ENCODE measurements around the gene DOCK1.

DOCK1 gene

GRCh38 chr10:127148933-127149220 lies 243.6 kb downstream of the DOCK1 start:
- DNase-seq = no peak

GRCh38 chr10:127149501-127150081 lies 244.4 kb downstream of the DOCK1 start:
- DNase-seq = no peak

- DNase-seq = no peak
These were observed 244.9 kb downstream of the DOCK1 start for GRCh38 chr10:127150136-127150535.

GRCh38 chr10:127151541-127151940 lies 246.3 kb downstream of the DOCK1 start:
- no peak for DNase-seq

- DNase-seq = no peak
These were observed 246.9 kb downstream of the DOCK1 start for GRCh38 chr10:127151981-127152699.

- no peak for DNase-seq
These were observed 248.0 kb downstream of the DOCK1 start for GRCh38 chr10:127153181-127153580.

- no peak for DNase-seq
These were observed 249.8 kb downstream of the DOCK1 start for GRCh38 chr10:127154831-127155620.

GRCh38 chr10:127157089-127157488 lies 251.9 kb downstream of the DOCK1 start:
- no peak for DNase-seq

- no peak for DNase-seq
These were observed 252.4 kb downstream of the DOCK1 start for GRCh38 chr10:127157506-127158200.

GRCh38 chr10:127158662-127159061 lies 253.4 kb downstream of the DOCK1 start:
- DNase-seq = no peak

- DNase-seq = no peak
These were observed 254.5 kb downstream of the DOCK1 start for GRCh38 chr10:127159648-127160245.

- no peak for DNase-seq
These were observed 256.3 kb downstream of the DOCK1 start for GRCh38 chr10:127161482-127161881.

- no peak for DNase-seq
These were observed 257.6 kb downstream of the DOCK1 start for GRCh38 chr10:127162841-127163240.

GRCh38 chr10:127168261-127168660 lies 263.0 kb downstream of the DOCK1 start:
- DNase-seq = no peak

GRCh38 chr10:127174866-127175265 lies 269.6 kb downstream of the DOCK1 start:
- DNase-seq = no peak

- DNase-seq = no peak
These were observed 270.3 kb downstream of the DOCK1 start for GRCh38 chr10:127175357-127176110.

GRCh38 chr10:127176649-127177048 lies 271.4 kb downstream of the DOCK1 start:
- DNase-seq = no peak

GRCh38 chr10:127179612-127180250 lies 274.5 kb downstream of the DOCK1 start:
- no peak for DNase-seq

GRCh38 chr10:127182161-127182560 lies 276.9 kb downstream of the DOCK1 start:
- DNase-seq = no peak

GRCh38 chr10:127184582-127184981 lies 279.4 kb downstream of the DOCK1 start:
- no peak for DNase-seq

GRCh38 chr10:127186813-127187212 lies 281.6 kb downstream of the DOCK1 start:
- DNase-seq = no peak

- DNase-seq = no peak
These were observed 284.0 kb downstream of the DOCK1 start for GRCh38 chr10:127189226-127189625.

Data from stimulated activated CD4-positive, alpha-beta T cell treated with anti-CD3 and anti-CD28 coated beads, Interleukin-15, amount 100 ng/mL, for 24 hours (primary cell).